H1 (cell line): ENCODE measurements around the gene AVL9. TPM values are rescaled to one million over a fixed set of nuclear protein-coding genes. Genes with fewer than 3 reads are reported as not detected.

Source experiments
- CTCF ChIA-PET: fragments of 300-600 bp; sonication (Branson Sonifier 250); formaldehyde crosslinking; loops from one replicate; lab custom pipeline; 2021; ENCODE audit not compliant: partially characterized antibody; lab: Charles Lee
- POLR2A ChIA-PET: fragments of 300-600 bp; sonication (Branson Sonifier 250); formaldehyde crosslinking; loops from one replicate; lab custom pipeline; 2021; ENCODE audit warnings: inconsistent platforms; ENCODE audit not compliant: partially characterized antibody; lab: Charles Lee
- DNase-seq, 2 experiments: peaks; one replicate each; pipeline versions ENCODE4 v3.0.0 to v3.0.0-alpha.2; 2010 to 2022; ENCODE audit warnings: low spot score in 2 of 2, low read depth in 1 of 2, mixed read lengths in 1 of 2
- FAIRE-seq: peaks from 2 replicates; lab custom pipeline; 2011; peaks lifted over from hg19 to GRCh38; lab: Jason Lieb, UNC
- H2AFZ ChIP-seq: 2 replicates; pipeline ENCODE4 v1.8.1; 2012; ENCODE audit warnings: low read length, inconsistent platforms
- H2AK5ac ChIP-seq: 2 replicates; pipeline ENCODE4 v1.6.1; 2013; ENCODE audit warnings: low read depth, low read length
- H2BK120ac ChIP-seq: replicated peaks from 2 replicates; pipeline ENCODE3; 2013; ENCODE audit warnings: low read depth, low read length, inconsistent platforms
- H2BK12ac ChIP-seq: 2 replicates; pipeline ENCODE4 v1.6.1; 2013; ENCODE audit warnings: low read depth, low read length
- H2BK15ac ChIP-seq: 2 replicates; pipeline ENCODE4 v1.6.1; 2013; ENCODE audit warnings: low read length
- H2BK20ac ChIP-seq: 2 replicates; pipeline ENCODE4 v1.6.1; 2013; ENCODE audit warnings: low read length
- H2BK5ac ChIP-seq: 2 replicates; pipeline ENCODE4 v1.6.1; 2013; ENCODE audit warnings: low read depth, low read length
- H3K14ac ChIP-seq: 2 replicates; pipeline ENCODE4 v1.6.1; 2013; ENCODE audit warnings: inconsistent platforms; ENCODE audit not compliant: insufficient read length
- H3K18ac ChIP-seq: 2 replicates; pipeline ENCODE4 v1.6.1; 2013; ENCODE audit warnings: low read length; ENCODE audit errors: extremely low read depth
- H3K23ac ChIP-seq: 2 replicates; pipeline ENCODE4 v1.6.1; 2013; ENCODE audit warnings: inconsistent platforms; ENCODE audit not compliant: insufficient read length
- H3K23me2 ChIP-seq: 2 replicates; pipeline ENCODE4 v1.6.1; 2013; ENCODE audit warnings: low read depth, low read length
- H3K27ac ChIP-seq: 2 replicates; pipeline ENCODE4 v1.6.1; 2011; ENCODE audit warnings: low read depth, low read length, inconsistent platforms
- H3K27me3 ChIP-seq, 4 experiments: replicated peaks in 1 of 4; 1 replicate in 1 of 4; 2 replicates in 3 of 4; pipeline versions ENCODE4 v1.6.1 to v1.8.1; 2011 to 2013; ENCODE audit warnings: low read length in 3 of 4, mild to moderate bottlenecking in 3 of 4, inconsistent platforms in 2 of 4, mixed read lengths in 2 of 4, moderate library complexity in 1 of 4; ENCODE audit not compliant: control insufficient read depth in 3 of 4, insufficient read depth in 3 of 4; ENCODE audit errors: extremely low read depth in 1 of 4
- H3K36me3 ChIP-seq, 4 experiments: 2 replicates each; pipeline versions ENCODE4 v1.6.1 to v1.8.1; 2011 to 2013; ENCODE audit warnings: mild to moderate bottlenecking in 4 of 4, low read length in 3 of 4, moderate library complexity in 2 of 4, control low read depth in 1 of 4, inconsistent platforms in 1 of 4; ENCODE audit not compliant: insufficient read depth in 4 of 4, control insufficient read depth in 2 of 4
- H3K4ac ChIP-seq: replicated peaks from 2 replicates; pipeline ENCODE3; 2013; ENCODE audit warnings: low read length, low read depth, mixed read lengths, inconsistent platforms; ENCODE audit not compliant: insufficient read length
- H3K4me1 ChIP-seq, 4 experiments: replicated peaks in 1 of 4; 1 replicate in 1 of 4; 2 replicates in 3 of 4; pipeline versions ENCODE4 v1.6.1 to v1.8.1; 2011 to 2013; ENCODE audit warnings: low read length in 3 of 4, inconsistent platforms in 2 of 4, mixed read lengths in 1 of 4; ENCODE audit not compliant: insufficient read depth in 4 of 4, control insufficient read depth in 3 of 4
- H3K4me2 ChIP-seq, 2 experiments: 2 replicates each; pipeline versions ENCODE4 v1.6.1 to v1.8.1; 2011 to 2013; ENCODE audit warnings: low read depth in 2 of 2, low read length in 2 of 2, control low read depth in 1 of 2, inconsistent platforms in 1 of 2, mild to moderate bottlenecking in 1 of 2; ENCODE audit not compliant: insufficient read depth in 1 of 2
- H3K4me3 ChIP-seq, 4 experiments: fragments of 200-600, 300-600 bp in 1 of 4; sonication (generic), shearing (Covaris generic), sonication (Bioruptor Twin) in 1 of 4; 2 replicates each; pipeline versions ENCODE4 v1.5.1 to v1.8.1; 2011 to 2016; ENCODE audit warnings: low read length in 4 of 4, low read depth in 3 of 4, control low read depth in 2 of 4, inconsistent platforms in 2 of 4, mild to moderate bottlenecking in 2 of 4, mixed read lengths in 1 of 4, moderate library complexity in 1 of 4; ENCODE audit not compliant: insufficient read depth in 2 of 4; ENCODE audit errors: extremely low read depth in 1 of 4
- H3K56ac ChIP-seq: replicated peaks from 2 replicates; pipeline ENCODE3; 2013; ENCODE audit warnings: low read depth, mild to moderate bottlenecking, mixed read lengths, low read length, inconsistent platforms; ENCODE audit not compliant: insufficient read length
- H3K79me1 ChIP-seq: 2 replicates; pipeline ENCODE4 v1.6.1; 2013; ENCODE audit warnings: low read depth, low read length, control low read depth
- H3K79me2 ChIP-seq, 2 experiments: 2 replicates each; pipeline versions ENCODE4 v1.6.1 to v1.8.1; 2012 to 2013; ENCODE audit warnings: low read length in 2 of 2, mild to moderate bottlenecking in 2 of 2, inconsistent platforms in 1 of 2; ENCODE audit not compliant: insufficient read depth in 2 of 2, control insufficient read depth in 1 of 2
- H3K9ac ChIP-seq, 4 experiments: replicated peaks in 1 of 4; 1 replicate in 1 of 4; 2 replicates in 3 of 4; pipeline versions ENCODE4 v1.6.1 to v1.8.1; 2011 to 2013; ENCODE audit warnings: low read depth in 3 of 4, low read length in 3 of 4, control low read depth in 2 of 4, mild to moderate bottlenecking in 2 of 4, moderate library complexity in 2 of 4, inconsistent platforms in 1 of 4; ENCODE audit errors: extremely low read depth in 1 of 4
- H3K9me3 ChIP-seq, 2 experiments: 2 replicates each; pipeline versions ENCODE4 v1.6.1 to v1.8.1; 2012 to 2013; ENCODE audit warnings: mild to moderate bottlenecking in 2 of 2, moderate library complexity in 2 of 2, control low read depth in 1 of 2, inconsistent platforms in 1 of 2, low read depth in 1 of 2, low read length in 1 of 2, mixed read lengths in 1 of 2; ENCODE audit not compliant: insufficient read depth in 2 of 2
- H4K20me1 ChIP-seq, 2 experiments: replicated peaks in 1 of 2; 2 replicates each; pipeline versions ENCODE3 to v1.8.1; 2011 to 2013; ENCODE audit warnings: inconsistent platforms in 2 of 2, low read length in 2 of 2, mild to moderate bottlenecking in 1 of 2; ENCODE audit not compliant: insufficient read depth in 2 of 2, control insufficient read depth in 1 of 2
- H4K5ac ChIP-seq: 2 replicates; pipeline ENCODE4 v1.6.1; 2013; ENCODE audit warnings: low read length, low read depth, mixed read lengths, inconsistent platforms; ENCODE audit not compliant: insufficient read length
- H4K8ac ChIP-seq: 2 replicates; pipeline ENCODE4 v1.8.0; 2013; ENCODE audit warnings: mild to moderate bottlenecking, moderate library complexity, low read length, inconsistent platforms; ENCODE audit not compliant: insufficient read depth; ENCODE audit errors: extremely low read depth
- H4K91ac ChIP-seq: replicated peaks from 2 replicates; pipeline ENCODE3; 2013; ENCODE audit warnings: low read length, mixed read lengths, inconsistent platforms; ENCODE audit not compliant: insufficient read length
- BCL11A ChIP-seq, 2 experiments: IDR thresholded peaks; one replicate each; pipeline ENCODE4 v1.6.1; 2011; ENCODE audit warnings: low read depth in 2 of 2, low read length in 2 of 2, mild to moderate bottlenecking in 2 of 2
- CREB1 ChIP-seq: IDR thresholded peaks from 2 replicates; pipeline ENCODE4 v1.6.1; 2012; ENCODE audit warnings: inconsistent platforms
- CTCF ChIP-seq, 3 experiments: IDR thresholded peaks; 1 replicate in 2 of 3; 2 replicates in 1 of 3; pipeline versions ENCODE4 v1.5.1 to v1.6.1; 2011; ENCODE audit warnings: low read length in 3 of 3, mild to moderate bottlenecking in 3 of 3, inconsistent platforms in 2 of 3, low read depth in 1 of 3, moderate library complexity in 1 of 3; ENCODE audit not compliant: insufficient read depth in 1 of 3; ENCODE audit errors: control extremely low read depth in 1 of 3
- E2F6 ChIP-seq: IDR thresholded peaks from 2 replicates; pipeline ENCODE4 v1.6.1; 2012; ENCODE audit warnings: inconsistent platforms
- JUN ChIP-seq: IDR thresholded peaks from 2 replicates; pipeline ENCODE4 v1.6.1; 2011; ENCODE audit warnings: low read depth, mild to moderate bottlenecking, improper control_type of control experiment, low read length
- KDM1A ChIP-seq: fragments of 200-600, 300-600 bp; sonication (generic); IDR thresholded peaks from 2 replicates; pipeline ENCODE4 v1.7.1; 2016; ENCODE audit warnings: mild to moderate bottlenecking, low read length, borderline replicate concordance
- KDM4A ChIP-seq: IDR thresholded peaks from one replicate; pipeline ENCODE4 v1.7.1; 2012; ENCODE audit warnings: low read depth, mild to moderate bottlenecking, moderate library complexity, low read length, inconsistent platforms; ENCODE audit not compliant: severe bottlenecking
- SP1 ChIP-seq: IDR thresholded peaks from 2 replicates; pipeline ENCODE4 v1.6.1; 2011; ENCODE audit warnings: low read depth, low read length
- WGBS, 2 experiments: shearing (Covaris generic) in 1 of 2; methylation state at CpG; one replicate each; pipeline versions ENCODE4 v1.1.6 to v1.1.7; 2013 to 2015; ENCODE audit warnings: low lambda C conversion rate in 2 of 2, mixed read lengths in 2 of 2, inconsistent platforms in 1 of 2, low coverage in 1 of 2, missing lambda C conversion rate in 1 of 2; ENCODE audit not compliant: insufficient replicate concordance in 2 of 2, insufficient coverage in 1 of 2, insufficient read length in 1 of 2; ENCODE audit errors: extremely low coverage in 1 of 2, missing lambda C conversion rate in 1 of 2; 5-methylcytosine and 5-hydroxymethylcytosine counted together
- polyA plus RNA-seq, 7 experiments: library from polyadenylated mRNA; depleted of rRNA in 3 of 7; stranded (reverse) in 5 of 7; unstranded in 2 of 7; fragments of >200 nt in 5 of 7; fragments of 200-250 nt in 2 of 7; gene quantifications; 1 replicate in 5 of 7; 2 replicates in 1 of 7; 4 replicates in 1 of 7; pipeline versions ENCODE4 v1.2.1 to v1.2.3, GENCODE V29; 2011 to 2013; ENCODE audit warnings: missing spikeins in 2 of 7, mixed read lengths in 2 of 7
- total RNA-seq: library from RNA; stranded (reverse); fragmentation: NEBNext Ultra II Directional; extraction: Animal tissue kit (Norgen Biotek cat#: 25700); gene quantifications from 2 replicates; pipeline ENCODE4 v1.2.1, GENCODE V29; 2021

Gene AVL9
- total and polyA plus RNA-seq, 2 of the 8 experiments (the other 6 are each of a cell fraction or from before 2014, with no cell fraction given) = 15.5 to 42.1 TPM

GRCh38 chr7:32580646-32581045 is 85.4 kb downstream of the AVL9 start:
- no peaks in the 10 kb centered on the region for H3K79me1 ChIP-seq
- DNase-seq (no peak), FAIRE-seq (no peak)
- no peak overlapping the region for H4K91ac ChIP-seq
- TF ChIP-seq BCL11A (IDR thresholded peaks at IDR 0.05; ENCODE audit: low read depth in 2 of 2, low read length in 2 of 2) (no peak), JUN (no peak), E2F6 (no peak), CREB1 (no peak), CTCF (IDR thresholded peaks at IDR 0.05; ENCODE audit: control extremely low read depth in 1 of 3, insufficient read depth in 1 of 3, low read depth in 1 of 3, low read length in 3 of 3) (no peak), KDM4A (no peak), KDM1A (no peak), SP1 (no peak)
- H3K56ac ChIP-seq = no peak overlapping the region
- H3K23me2 ChIP-seq = no peaks in the 10 kb centered on the region
- no peak overlapping the region for H3K4me3 ChIP-seq
- H2BK12ac ChIP-seq = no peak overlapping the region
- no peak overlapping the region for H3K23ac ChIP-seq
- no peak overlapping the region for H3K14ac ChIP-seq
- no peak overlapping the region for H3K18ac ChIP-seq
- peaks cover 5 to 72% (median 57%) of the 10 kb centered on the region in 4 experiments for H3K36me3 ChIP-seq
- CTCF ChIA-PET = no interaction called here
- H2AK5ac ChIP-seq = no peak overlapping the region
- H3K4ac ChIP-seq = no peak overlapping the region
- no peak overlapping the region for H3K9ac ChIP-seq
- H3K9me3 ChIP-seq = no peaks in the 10 kb centered on the region
- no peak overlapping the region for H4K5ac ChIP-seq
- H2AFZ ChIP-seq = no peak overlapping the region
- no peak overlapping the region for H2BK15ac ChIP-seq
- no peak overlapping the region for H2BK20ac ChIP-seq
- 89% methylated on average over 4 of the region's 4 CpGs; no CpG with 5 or more reads in 1 of the 2 experiments for WGBS, 2 experiments
- POLR2A ChIA-PET = no interaction called here
- no peaks in the 10 kb centered on the region for H3K4me1 ChIP-seq
- H3K27ac ChIP-seq = no peak overlapping the region
- no peak overlapping the region for H2BK5ac ChIP-seq
- H4K8ac ChIP-seq = no peak overlapping the region
- H2BK120ac ChIP-seq = no peak overlapping the region
- no peaks in the 10 kb centered on the region for H3K27me3 ChIP-seq
- no peaks in the 10 kb centered on the region for H3K79me2 ChIP-seq
- no peaks in the 10 kb centered on the region for H4K20me1 ChIP-seq
- H3K4me2 ChIP-seq = no peak overlapping the region
